SK-N-SH (cell line): ENCODE measurements around the gene RAD21L1. TPM values are rescaled to one million over a fixed set of nuclear protein-coding genes. Genes with fewer than 3 reads are reported as not detected.

Experiments
- CTCF ChIA-PET: fragments of 300-600, 350-600 bp; formaldehyde crosslinking; extraction: SDS; loops from one replicate; lab custom pipeline; 2021; lab: Yijun Ruan, JAX
- POLR2A ChIA-PET: fragments of 350-600 bp; sonication (Branson Sonifier 250); formaldehyde crosslinking; extraction: SDS; loops from one replicate; lab custom pipeline; 2020; ENCODE audit warnings: antibody characterized with exemption, inconsistent platforms; lab: Yijun Ruan, JAX
- DNase-seq: peaks from one replicate; pipeline ENCODE4 v3.0.0; 2012
- H2AFZ ChIP-seq: fragments of 200-600 bp; sonication (generic); 2 replicates; pipeline ENCODE4 v1.8.1; 2016; ENCODE audit warnings: antibody characterized with exemption, mild to moderate bottlenecking, low read depth
- H3F3A ChIP-seq: fragments of 200-600 bp; sonication (generic); replicated peaks from 2 replicates; pipeline ENCODE3; 2016; ENCODE audit warnings: antibody characterized with exemption, mild to moderate bottlenecking; ENCODE audit not compliant: insufficient read depth
- H3K27ac ChIP-seq, 2 experiments: fragments of 200-500 bp in 1 of 2; fragments of 200-600 bp in 1 of 2; sonication (Bioruptor generic) in 1 of 2; sonication (generic), shearing (Covaris generic) in 1 of 2; 2 replicates each; pipeline versions ENCODE4 v1.5.1 to v1.6.1; 2014 to 2016; ENCODE audit warnings: low read depth in 2 of 2, inconsistent platforms in 1 of 2, low read length in 1 of 2, mild to moderate bottlenecking in 1 of 2, mixed read lengths in 1 of 2
- H3K27me3 ChIP-seq: fragments of 200-600 bp; sonication (generic), shearing (Covaris generic); 2 replicates; pipeline ENCODE4 v1.6.1; 2016; ENCODE audit warnings: mixed run types; ENCODE audit not compliant: insufficient read depth
- H3K36me3 ChIP-seq, 2 experiments: fragments of 200-500 bp in 1 of 2; fragments of 200-600 bp in 1 of 2; sonication (Bioruptor generic) in 1 of 2; sonication (generic) in 1 of 2; replicated peaks in 1 of 2; 2 replicates each; pipeline versions ENCODE3 to v1.5.1; 2014 to 2016; ENCODE audit warnings: low read length in 1 of 2, mild to moderate bottlenecking in 1 of 2; ENCODE audit not compliant: insufficient read depth in 2 of 2, control insufficient read depth in 1 of 2
- H3K4me1 ChIP-seq, 2 experiments: fragments of 200-500 bp in 1 of 2; fragments of 200-600 bp in 1 of 2; sonication (Bioruptor generic) in 1 of 2; sonication (generic), shearing (Covaris generic) in 1 of 2; 2 replicates each; pipeline versions ENCODE4 v1.5.1 to v1.6.1; 2014 to 2016; ENCODE audit warnings: low read depth in 1 of 2, low read length in 1 of 2, mixed run types in 1 of 2; ENCODE audit not compliant: insufficient read depth in 2 of 2, control insufficient read depth in 1 of 2
- H3K4me2 ChIP-seq: fragments of 200-600 bp; sonication (generic), shearing (Covaris generic); 2 replicates; pipeline ENCODE4 v1.6.1; 2017; ENCODE audit warnings: mixed run types
- H3K4me3 ChIP-seq, 2 experiments: fragments of 200-500 bp in 1 of 2; fragments of 200-600 bp in 1 of 2; sonication (Bioruptor generic) in 1 of 2; sonication (generic), shearing (Covaris generic) in 1 of 2; 2 replicates each; pipeline versions ENCODE4 v1.5.1 to v1.8.1; 2014 to 2016; ENCODE audit warnings: low read depth in 2 of 2, inconsistent platforms in 1 of 2, low read length in 1 of 2, mild to moderate bottlenecking in 1 of 2, mixed read lengths in 1 of 2, moderate library complexity in 1 of 2
- H3K79me2 ChIP-seq: fragments of 200-600 bp; sonication (generic); 2 replicates; pipeline ENCODE4 v1.8.1; 2017; ENCODE audit warnings: mild to moderate bottlenecking; ENCODE audit not compliant: insufficient read depth
- H3K9ac ChIP-seq: fragments of 200-600 bp; sonication (generic); 2 replicates; pipeline ENCODE4 v1.6.1; 2017; ENCODE audit warnings: mixed run types
- H3K9me2 ChIP-seq: fragments of 200-600 bp; sonication (generic); 2 replicates; pipeline ENCODE4 v1.6.1; 2017; ENCODE audit warnings: mixed run types
- H3K9me3 ChIP-seq: fragments of 200-600 bp; sonication (generic); 2 replicates; pipeline ENCODE4 v1.6.1; 2017; ENCODE audit warnings: mixed run types, mild to moderate bottlenecking, moderate library complexity
- H4K20me1 ChIP-seq: fragments of 200-600 bp; sonication (generic); 2 replicates; pipeline ENCODE4 v1.6.1; 2017; ENCODE audit warnings: mild to moderate bottlenecking, mixed run types; ENCODE audit not compliant: insufficient read depth
- CHD2 ChIP-seq: fragments of 150-350 bp; IDR thresholded peaks from 2 replicates; pipeline ENCODE4 v1.6.1; 2018; ENCODE audit warnings: low read length; ENCODE audit not compliant: partially characterized antibody
- CTCF ChIP-seq: fragments of 200-600 bp; sonication (generic); IDR thresholded peaks from 2 replicates; pipeline ENCODE4 v1.6.1; 2017; ENCODE audit warnings: antibody characterized with exemption, mild to moderate bottlenecking, moderate library complexity
- ELF1 ChIP-seq: IDR thresholded peaks from 2 replicates; pipeline ENCODE4 v1.4.0; 2012
- FOXJ3 ChIP-seq: sonication (generic); formaldehyde crosslinking; IDR thresholded peaks from 2 replicates; pipeline ENCODE4 v1.5.1; 2020; ENCODE audit warnings: mild to moderate bottlenecking, missing genetic modification reagents
- GABPA ChIP-seq: IDR thresholded peaks from 2 replicates; pipeline ENCODE4 v1.4.0; 2012; ENCODE audit warnings: low read depth, mild to moderate bottlenecking
- GATA2 ChIP-seq: sonication (generic); formaldehyde crosslinking; IDR thresholded peaks from 2 replicates; pipeline ENCODE4 v1.5.0; 2020; ENCODE audit warnings: mild to moderate bottlenecking, missing genetic modification reagents
- IRF3 ChIP-seq: fragments of 150-350 bp; IDR thresholded peaks from 2 replicates; pipeline ENCODE4 v1.6.1; 2016; ENCODE audit warnings: mild to moderate bottlenecking, low read depth, low read length
- MAX ChIP-seq: IDR thresholded peaks from 2 replicates; pipeline ENCODE4 v1.4.0; 2012; ENCODE audit warnings: low read depth
- MEF2A ChIP-seq: IDR thresholded peaks from 2 replicates; pipeline ENCODE4 v1.4.0; 2012; ENCODE audit warnings: low read depth, borderline replicate concordance
- MXI1 ChIP-seq: IDR thresholded peaks from 2 replicates; pipeline ENCODE4 v1.6.1; 2012; ENCODE audit warnings: mild to moderate bottlenecking, low read depth, low read length, improper control_type of control experiment
- NRF1 ChIP-seq: IDR thresholded peaks from 2 replicates; pipeline ENCODE4 v1.6.1; 2012; ENCODE audit warnings: low read depth, mild to moderate bottlenecking, low read length
- PBX3 ChIP-seq: IDR thresholded peaks from 2 replicates; pipeline ENCODE4; 2012
- RAD21 ChIP-seq: IDR thresholded peaks from 2 replicates; pipeline ENCODE4 v1.6.1; 2012; ENCODE audit warnings: mild to moderate bottlenecking, low read length
- REST ChIP-seq: IDR thresholded peaks from 2 replicates; pipeline ENCODE4 v1.6.1; 2012; ENCODE audit warnings: mild to moderate bottlenecking, low read depth, low read length, moderate library complexity
- RXRA ChIP-seq: IDR thresholded peaks from 2 replicates; pipeline ENCODE4 v1.4.0; 2012; ENCODE audit warnings: low read depth, mild to moderate bottlenecking, borderline replicate concordance
- SIN3A ChIP-seq: IDR thresholded peaks from 2 replicates; pipeline ENCODE4 v1.6.1; 2012; ENCODE audit warnings: low read depth, mild to moderate bottlenecking, low read length, moderate library complexity, borderline replicate concordance
- SMC3 ChIP-seq: IDR thresholded peaks from 2 replicates; pipeline ENCODE4 v1.6.1; 2012; ENCODE audit warnings: low read depth, low read length, improper control_type of control experiment
- TCF12 ChIP-seq: IDR thresholded peaks from 2 replicates; pipeline ENCODE4 v1.4.0; 2012
- USF1 ChIP-seq: IDR thresholded peaks from 2 replicates; pipeline ENCODE4 v1.4.0; 2012; ENCODE audit warnings: low read depth, borderline replicate concordance
- YY1 ChIP-seq: IDR thresholded peaks from 2 replicates; pipeline ENCODE4 v1.4.0; 2012; ENCODE audit warnings: low read depth, mild to moderate bottlenecking
- WGBS: methylation state at CpG from one replicate; pipeline ENCODE4 v1.1.6; 2017; ENCODE audit warnings: low lambda C conversion rate; 5-methylcytosine and 5-hydroxymethylcytosine counted together
- polyA plus RNA-seq, 3 experiments: library from polyadenylated mRNA; depleted of rRNA; stranded (reverse); fragments of >200 nt; gene quantifications; 2 replicates each; pipeline ENCODE4 v1.2.3, GENCODE V29; 2012

RAD21L1 gene
- polyA plus RNA-seq, 1 of the 3 experiments (the other 2 are of a cell fraction) = 0.03 TPM

GRCh38 chr20:1296922-1297321 is 71.1 kb downstream of the RAD21L1 start (continued):
- TF ChIP-seq IRF3 = no peak
- TF ChIP-seq GATA2 = no peak
- no peak for TF ChIP-seq RXRA

- Histone ChIP-seq H3K27ac (no peak overlapping the region), H3F3A (no peaks in the 10 kb centered on the region), H3K9me2 (no peaks in the 10 kb centered on the region), H3K4me3 (no peak overlapping the region), H3K79me2 (no peaks in the 10 kb centered on the region), H2AFZ (no peak overlapping the region), H3K4me1 (peaks cover 0 to 4% of the 10 kb centered on the region in 2 experiments; a peak in 1 of 4 replicates), H3K4me2 (no peak overlapping the region), H3K36me3 (peaks cover 0 to 7% of the 10 kb centered on the region in 2 experiments), H3K27me3 (no peaks in the 10 kb centered on the region), H4K20me1 (no peaks in the 10 kb centered on the region), H3K9ac (no peak overlapping the region), H3K9me3 (no peaks in the 10 kb centered on the region)
- ChIA-PET CTCF (interaction anchor here (2.9 kb wide), 1 partner anchor 170 kb away, joined by 11 read pairs; the partner anchor contains the start of gene NSFL1C), POLR2A (no interaction called here)
- DNase-seq = no peak
- TF ChIP-seq REST (no peak), MXI1 (no peak), SIN3A (no peak), CHD2 (no peak), USF1 (no peak), PBX3 (no peak), GABPA (no peak), TCF12 (no peak), FOXJ3 (CRISPR knock-in tag) (no peak), SMC3 (no peak), CTCF (no peak), NRF1 (no peak), MAX (no peak), GATA2 (no peak), MEF2A (no peak), YY1 (no peak), ELF1 (no peak), RAD21 (no peak)
- 96% methylated on average over 2 of the region's 2 CpGs for WGBS
Observed at GRCh38 chr20:1297486-1297885, 71.6 kb downstream of the RAD21L1 start.
